Epithelial cell of esophagus (primary cell): Measurements from ENCODE around the gene ECD.
A peak's percentile ranks its signal among the peaks of the same experiment; 100 is the strongest.

Experiments used
- DNase-seq: peaks from one replicate; pipeline ENCODE4 v3.0.0; 2010; ENCODE audit warnings: low read depth
- H3K4me3 ChIP-seq: 2 replicates; pipeline ENCODE4 v1.5.1; 2011; ENCODE audit warnings: mild to moderate bottlenecking, low read length, control low read depth
- TF ChIP-seq, protein P1 (sequence below): IDR thresholded peaks from 2 replicates; pipeline ENCODE4 v1.5.1; 2011; ENCODE audit warnings: low read depth, mild to moderate bottlenecking, low read length, control low read depth, inconsistent platforms; ENCODE audit not compliant: insufficient read depth; ENCODE audit errors: missing control alignments

The ECD gene

DNA sequence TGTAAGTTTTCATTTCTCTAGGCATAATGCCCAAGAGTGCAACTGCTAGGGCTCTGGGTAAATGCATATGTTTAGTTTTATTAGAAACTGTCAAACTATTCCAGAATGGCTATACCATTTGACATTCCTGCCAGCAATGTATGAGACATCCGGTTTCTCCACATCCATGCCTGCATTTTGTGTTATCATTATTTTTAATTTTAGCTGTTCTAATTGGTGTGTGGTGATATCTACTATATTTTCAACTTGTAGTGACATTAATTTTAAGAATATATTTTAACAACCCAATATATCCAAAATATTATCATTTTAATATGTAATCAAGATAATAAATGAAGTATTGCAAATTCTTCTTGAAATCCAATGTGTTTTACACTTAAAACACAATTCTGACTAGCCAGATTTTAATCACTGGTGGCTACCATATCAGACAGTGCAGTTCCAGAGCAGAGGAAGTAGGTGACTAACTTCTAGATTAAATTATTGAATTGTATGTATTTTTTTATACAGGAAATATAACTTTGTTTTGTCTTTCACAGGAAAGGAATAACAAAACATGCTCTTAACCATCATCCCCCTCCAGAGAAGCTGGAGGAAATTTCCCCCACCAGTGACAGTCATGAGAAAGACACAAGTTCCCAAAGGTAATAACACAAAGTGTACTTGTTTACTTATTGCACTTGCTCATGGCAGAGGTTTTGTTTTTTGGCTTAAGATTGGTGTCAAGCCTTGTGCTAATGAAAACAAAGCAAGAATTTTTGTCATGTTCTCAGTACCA, 6.5 kb upstream of the ECD start:
- H3K4me3 ChIP-seq = no peak overlapping the region
- TF ChIP-seq, protein P1, sequence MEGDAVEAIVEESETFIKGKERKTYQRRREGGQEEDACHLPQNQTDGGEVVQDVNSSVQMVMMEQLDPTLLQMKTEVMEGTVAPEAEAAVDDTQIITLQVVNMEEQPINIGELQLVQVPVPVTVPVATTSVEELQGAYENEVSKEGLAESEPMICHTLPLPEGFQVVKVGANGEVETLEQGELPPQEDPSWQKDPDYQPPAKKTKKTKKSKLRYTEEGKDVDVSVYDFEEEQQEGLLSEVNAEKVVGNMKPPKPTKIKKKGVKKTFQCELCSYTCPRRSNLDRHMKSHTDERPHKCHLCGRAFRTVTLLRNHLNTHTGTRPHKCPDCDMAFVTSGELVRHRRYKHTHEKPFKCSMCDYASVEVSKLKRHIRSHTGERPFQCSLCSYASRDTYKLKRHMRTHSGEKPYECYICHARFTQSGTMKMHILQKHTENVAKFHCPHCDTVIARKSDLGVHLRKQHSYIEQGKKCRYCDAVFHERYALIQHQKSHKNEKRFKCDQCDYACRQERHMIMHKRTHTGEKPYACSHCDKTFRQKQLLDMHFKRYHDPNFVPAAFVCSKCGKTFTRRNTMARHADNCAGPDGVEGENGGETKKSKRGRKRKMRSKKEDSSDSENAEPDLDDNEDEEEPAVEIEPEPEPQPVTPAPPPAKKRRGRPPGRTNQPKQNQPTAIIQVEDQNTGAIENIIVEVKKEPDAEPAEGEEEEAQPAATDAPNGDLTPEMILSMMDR = no peak
- DNase-seq = no peak

DNA sequence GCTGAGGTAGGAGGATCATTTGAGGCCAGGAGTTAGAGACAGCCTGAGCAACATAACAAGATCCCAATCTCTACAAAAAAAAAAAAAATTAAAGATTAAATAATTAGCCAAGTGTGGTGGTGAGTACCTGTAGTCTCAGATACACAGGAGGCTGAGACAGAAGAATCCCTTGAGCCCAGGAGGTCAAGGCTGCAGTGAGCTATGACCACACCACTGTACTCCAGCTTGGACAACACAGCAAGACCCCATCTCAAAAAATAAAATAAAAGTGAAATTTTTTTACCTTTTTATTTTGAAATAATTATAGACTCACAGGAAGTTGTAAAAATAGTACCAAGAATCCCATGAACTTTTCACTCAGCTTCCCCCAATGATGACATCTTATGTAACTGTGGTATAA, 5.1 kb upstream of the ECD start:
- TF ChIP-seq, protein P1 = no peak
- H3K4me3 ChIP-seq = no peak overlapping the region
- DNase-seq = no peak

GRCh38 chr10:73169320-73169719, 1.5 kb upstream of the ECD start:
- no peak overlapping the region for H3K4me3 ChIP-seq
- TF ChIP-seq, protein P1 = no peak
- DNase-seq = no peak

GRCh38 chr10:73168465-73168803, 626 bp upstream of the ECD start:
- peak overlapping the region; percentile 100 for H3K4me3 ChIP-seq
- DNase-seq = no peak
- TF ChIP-seq, protein P1 = no peak

GRCh38 chr10:73167458-73167782, 388 bp downstream of the ECD start:
- no peak for DNase-seq
- H3K4me3 ChIP-seq = peak overlapping the region; percentile 100
- TF ChIP-seq, protein P1 = no peak

DNA sequence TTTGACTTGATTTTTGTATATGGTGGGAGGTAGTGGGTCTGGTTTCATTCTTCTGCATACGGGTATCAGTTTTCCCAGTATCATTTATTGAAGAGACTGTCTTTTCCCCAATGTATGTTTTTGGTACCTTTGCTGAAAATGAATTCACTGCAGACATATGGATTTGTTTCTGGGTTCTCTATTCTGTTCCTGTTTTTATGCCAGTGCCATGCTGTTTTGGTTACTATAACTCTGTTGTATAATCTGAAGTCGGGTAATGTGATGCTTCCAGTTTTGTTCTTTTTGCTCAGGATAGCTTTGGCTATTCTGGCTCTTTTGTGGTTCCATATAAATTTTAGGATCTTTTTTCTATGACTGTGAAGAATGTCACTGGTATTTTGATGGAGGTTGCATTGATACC, 836 bp downstream of the ECD start:
- TF ChIP-seq, protein P1 = no peak

GRCh38 chr10:73163096-73163495, 4.7 kb downstream of the ECD start:
- H3K4me3 ChIP-seq = no peak overlapping the region
- no peak for DNase-seq
- TF ChIP-seq, protein P1 = no peak

More for the DNA sequence above, 836 bp downstream of the ECD start:
- no peak for DNase-seq
- peak overlapping the region; percentile 100 for H3K4me3 ChIP-seq
